Stimulated activated CD8-positive, alpha-beta memory T cell treated with anti-CD3 and anti-CD28 coated beads, Interleukin-7, amount 100 ng/mL, for 4 hours (primary cell): ENCODE measurements around the gene PTPN23.
"Not testable (repeated sequence)": the region's sequence is repeated elsewhere in the genome, so short reads cannot be mapped to it uniquely, and the experiment has no call there.

Source experiments
- DNase-seq, 2 donors: peaks; one replicate each; pipeline ENCODE4 v3.0.0-alpha.2; 2020; ENCODE audit warnings: low read depth in 2 of 2

The PTPN23 gene

DNA sequence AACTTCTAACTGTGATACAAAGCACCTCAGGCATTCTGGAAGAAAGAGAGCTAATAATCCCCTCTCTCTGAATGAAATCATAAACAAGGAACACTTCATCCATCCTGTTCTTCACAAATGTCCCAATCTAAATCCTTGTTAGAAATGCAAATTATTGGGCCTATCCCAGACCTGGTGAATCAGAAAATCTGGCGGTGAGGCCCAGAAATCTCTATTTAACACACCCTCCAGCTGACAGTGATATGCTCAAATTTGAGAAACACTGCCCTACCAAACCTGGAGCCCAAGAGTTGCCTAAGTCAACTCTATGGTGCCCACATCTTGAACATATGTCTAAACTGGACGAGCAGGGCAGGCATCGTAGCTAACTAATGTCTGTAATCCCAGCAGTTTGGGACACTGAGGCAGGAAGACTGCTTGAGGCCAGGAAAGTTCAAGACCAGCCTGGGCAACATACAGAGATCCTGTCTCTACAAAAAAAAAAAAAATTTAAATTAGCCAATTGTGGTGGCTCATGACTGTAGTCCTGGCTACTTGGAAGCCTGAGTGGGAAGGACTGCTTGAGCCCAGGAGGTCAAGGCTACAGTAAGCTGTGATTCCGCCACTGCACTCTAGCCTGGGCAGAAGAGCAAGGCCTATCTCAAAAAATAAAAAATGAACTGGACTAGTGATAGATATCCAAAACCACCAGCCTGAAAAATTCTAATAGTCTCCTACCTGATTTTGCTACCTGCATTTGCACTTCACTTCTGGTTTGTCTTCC, 71.8 kb downstream of the PTPN23 start:
- no peak for DNase-seq

- no peak for DNase-seq
Observed at GRCh38 chr3:47455806-47456452, 75.1 kb downstream of the PTPN23 start.

DNA sequence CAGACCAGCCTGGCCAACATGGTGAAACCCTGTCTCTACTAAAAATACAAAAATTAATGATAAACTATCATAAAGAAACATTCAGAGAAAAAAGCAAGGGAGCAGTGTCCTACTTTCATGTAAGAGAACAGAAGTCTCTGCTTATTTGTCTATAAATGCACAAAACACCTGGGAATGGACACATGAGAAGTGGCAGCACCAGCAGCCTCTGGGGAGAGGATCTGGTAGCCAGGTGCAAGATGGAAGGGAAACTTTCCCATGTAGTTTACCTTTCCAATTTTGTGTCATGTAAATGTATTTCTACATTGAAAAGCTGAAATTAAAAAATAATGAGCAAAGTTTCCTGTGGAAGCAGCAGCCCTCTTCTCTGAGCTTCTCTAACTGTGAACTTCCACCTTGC, 76.2 kb downstream of the PTPN23 start:
- no peak for DNase-seq

DNA sequence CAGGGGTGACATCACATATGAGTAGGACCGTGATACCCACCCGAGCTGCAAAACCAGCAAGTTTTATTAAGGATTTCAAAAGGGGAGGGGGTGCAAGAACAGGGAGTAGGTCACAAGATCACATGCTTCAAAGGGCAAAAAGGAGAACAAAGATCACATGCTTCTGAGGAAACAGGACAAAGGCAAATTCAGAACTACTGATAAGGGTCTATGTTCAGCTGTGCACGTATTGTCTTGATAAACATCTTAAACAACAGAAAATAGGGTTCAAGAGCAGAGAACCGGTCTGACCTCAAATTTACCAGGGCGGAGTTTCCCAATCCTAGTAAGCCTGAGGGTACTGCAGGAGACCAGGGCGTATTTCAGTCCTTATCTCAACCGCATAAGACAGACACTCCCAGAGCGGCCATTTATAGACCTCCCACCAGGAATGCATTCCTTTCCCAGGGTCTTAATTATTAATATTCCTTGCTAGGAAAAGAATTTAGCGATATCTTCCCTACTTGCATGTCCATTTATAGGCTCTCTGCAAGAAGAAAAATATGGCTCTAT, 78.8 kb downstream of the PTPN23 start:
- not testable (repeated sequence) for DNase-seq
